ENCODE results near the gene RXRA.

GRCh38 chr9:134345737-134346136 is 19.5 kb downstream of the RXRA start:
- TF ChIP-seq POLR2A (IDR thresholded peaks at IDR 0.05; ENCODE audit: low read length) (no peak), GATA1 (IDR thresholded peaks at IDR 0.05; ENCODE audit: low read depth, low read length) (no peak)
